Measurements from ENCODE around the gene CAPN12.

The CAPN12 gene

GRCh38 chr19:38710928-38711725 is 33.1 kb downstream of the CAPN12 start:
- no peak for DNase-seq (ENCODE audit: low read depth)

- no peak for DNase-seq (ENCODE audit: low read depth)
Observed at GRCh38 chr19:38710416-38710702, 33.9 kb downstream of the CAPN12 start.

- no peak for DNase-seq (ENCODE audit: low read depth)
Observed at GRCh38 chr19:38709671-38710415, 34.4 kb downstream of the CAPN12 start.

- DNase-seq (ENCODE audit: low read depth) = no peak
Observed at GRCh38 chr19:38709119-38709518, 35.2 kb downstream of the CAPN12 start.

- no peak for DNase-seq (ENCODE audit: low read depth)
Observed at GRCh38 chr19:38708413-38709024, 35.8 kb downstream of the CAPN12 start.

- DNase-seq (ENCODE audit: low read depth) = no peak
Observed at GRCh38 chr19:38707512-38708114, 36.7 kb downstream of the CAPN12 start.

- DNase-seq (ENCODE audit: low read depth) = no peak
Observed at GRCh38 chr19:38706792-38707511, 37.3 kb downstream of the CAPN12 start.

- DNase-seq (ENCODE audit: low read depth) = no peak
Observed at GRCh38 chr19:38705197-38706019, 38.9 kb downstream of the CAPN12 start.

- no peak for DNase-seq (ENCODE audit: low read depth)
Observed at GRCh38 chr19:38704488-38705026, 39.7 kb downstream of the CAPN12 start.

- DNase-seq (ENCODE audit: low read depth) = no peak
Observed at GRCh38 chr19:38703509-38703908, 40.8 kb downstream of the CAPN12 start.

- no peak for DNase-seq (ENCODE audit: low read depth)
Observed at GRCh38 chr19:38702278-38702677, 42.0 kb downstream of the CAPN12 start.

GRCh38 chr19:38701455-38702063 is 42.7 kb downstream of the CAPN12 start:
- DNase-seq (ENCODE audit: low read depth) = no peak

GRCh38 chr19:38700902-38701454 is 43.3 kb downstream of the CAPN12 start:
- no peak for DNase-seq (ENCODE audit: low read depth)

- no peak for DNase-seq (ENCODE audit: low read depth)
Observed at GRCh38 chr19:38700350-38700901, 43.8 kb downstream of the CAPN12 start.

GRCh38 chr19:38699647-38700349 is 44.5 kb downstream of the CAPN12 start:
- DNase-seq (ENCODE audit: low read depth) = no peak

- no peak for DNase-seq (ENCODE audit: low read depth)
Observed at GRCh38 chr19:38699027-38699346, 45.3 kb downstream of the CAPN12 start.

- no peak for DNase-seq (ENCODE audit: low read depth)
Observed at GRCh38 chr19:38698225-38699026, 45.8 kb downstream of the CAPN12 start.

GRCh38 chr19:38697641-38698071 is 46.6 kb downstream of the CAPN12 start:
- no peak for DNase-seq (ENCODE audit: low read depth)

All from activated T-cell treated with anti-CD3 and anti-CD28 coated beads for 1 hour (primary cell).